SK-N-SH (cell line): ENCODE results near the gene TBX20. TPM values are rescaled to one million over a fixed set of nuclear protein-coding genes. Genes with fewer than 3 reads are reported as not detected.

Experiments used
- CTCF ChIA-PET: fragments of 300-600, 350-600 bp; formaldehyde crosslinking; extraction: SDS; loops from one replicate; lab custom pipeline; 2021; lab: Yijun Ruan, JAX
- POLR2A ChIA-PET: fragments of 350-600 bp; sonication (Branson Sonifier 250); formaldehyde crosslinking; extraction: SDS; loops from one replicate; lab custom pipeline; 2020; ENCODE audit warnings: antibody characterized with exemption, inconsistent platforms; lab: Yijun Ruan, JAX
- DNase-seq: peaks from one replicate; pipeline ENCODE4 v3.0.0; 2012
- H2AFZ ChIP-seq: fragments of 200-600 bp; sonication (generic); 2 replicates; pipeline ENCODE4 v1.8.1; 2016; ENCODE audit warnings: antibody characterized with exemption, mild to moderate bottlenecking, low read depth
- H3F3A ChIP-seq: fragments of 200-600 bp; sonication (generic); replicated peaks from 2 replicates; pipeline ENCODE3; 2016; ENCODE audit warnings: antibody characterized with exemption, mild to moderate bottlenecking; ENCODE audit not compliant: insufficient read depth
- H3K27ac ChIP-seq, 2 experiments: fragments of 200-500 bp in 1 of 2; fragments of 200-600 bp in 1 of 2; sonication (Bioruptor generic) in 1 of 2; sonication (generic), shearing (Covaris generic) in 1 of 2; 2 replicates each; pipeline versions ENCODE4 v1.5.1 to v1.6.1; 2014 to 2016; ENCODE audit warnings: low read depth in 2 of 2, inconsistent platforms in 1 of 2, low read length in 1 of 2, mild to moderate bottlenecking in 1 of 2, mixed read lengths in 1 of 2
- H3K27me3 ChIP-seq: fragments of 200-600 bp; sonication (generic), shearing (Covaris generic); 2 replicates; pipeline ENCODE4 v1.6.1; 2016; ENCODE audit warnings: mixed run types; ENCODE audit not compliant: insufficient read depth
- H3K36me3 ChIP-seq, 2 experiments: fragments of 200-500 bp in 1 of 2; fragments of 200-600 bp in 1 of 2; sonication (Bioruptor generic) in 1 of 2; sonication (generic) in 1 of 2; replicated peaks in 1 of 2; 2 replicates each; pipeline versions ENCODE3 to v1.5.1; 2014 to 2016; ENCODE audit warnings: low read length in 1 of 2, mild to moderate bottlenecking in 1 of 2; ENCODE audit not compliant: insufficient read depth in 2 of 2, control insufficient read depth in 1 of 2
- H3K4me1 ChIP-seq, 2 experiments: fragments of 200-500 bp in 1 of 2; fragments of 200-600 bp in 1 of 2; sonication (Bioruptor generic) in 1 of 2; sonication (generic), shearing (Covaris generic) in 1 of 2; 2 replicates each; pipeline versions ENCODE4 v1.5.1 to v1.6.1; 2014 to 2016; ENCODE audit warnings: low read depth in 1 of 2, low read length in 1 of 2, mixed run types in 1 of 2; ENCODE audit not compliant: insufficient read depth in 2 of 2, control insufficient read depth in 1 of 2
- H3K4me2 ChIP-seq: fragments of 200-600 bp; sonication (generic), shearing (Covaris generic); 2 replicates; pipeline ENCODE4 v1.6.1; 2017; ENCODE audit warnings: mixed run types
- H3K4me3 ChIP-seq, 2 experiments: fragments of 200-500 bp in 1 of 2; fragments of 200-600 bp in 1 of 2; sonication (Bioruptor generic) in 1 of 2; sonication (generic), shearing (Covaris generic) in 1 of 2; 2 replicates each; pipeline versions ENCODE4 v1.5.1 to v1.8.1; 2014 to 2016; ENCODE audit warnings: low read depth in 2 of 2, inconsistent platforms in 1 of 2, low read length in 1 of 2, mild to moderate bottlenecking in 1 of 2, mixed read lengths in 1 of 2, moderate library complexity in 1 of 2
- H3K79me2 ChIP-seq: fragments of 200-600 bp; sonication (generic); 2 replicates; pipeline ENCODE4 v1.8.1; 2017; ENCODE audit warnings: mild to moderate bottlenecking; ENCODE audit not compliant: insufficient read depth
- H3K9ac ChIP-seq: fragments of 200-600 bp; sonication (generic); 2 replicates; pipeline ENCODE4 v1.6.1; 2017; ENCODE audit warnings: mixed run types
- H3K9me2 ChIP-seq: fragments of 200-600 bp; sonication (generic); 2 replicates; pipeline ENCODE4 v1.6.1; 2017; ENCODE audit warnings: mixed run types
- H3K9me3 ChIP-seq: fragments of 200-600 bp; sonication (generic); 2 replicates; pipeline ENCODE4 v1.6.1; 2017; ENCODE audit warnings: mixed run types, mild to moderate bottlenecking, moderate library complexity
- H4K20me1 ChIP-seq: fragments of 200-600 bp; sonication (generic); 2 replicates; pipeline ENCODE4 v1.6.1; 2017; ENCODE audit warnings: mild to moderate bottlenecking, mixed run types; ENCODE audit not compliant: insufficient read depth
- EZH2phosphoT487 ChIP-seq: fragments of 200-600 bp; sonication (generic); IDR thresholded peaks from 2 replicates; pipeline ENCODE4 v1.6.1; 2017; ENCODE audit warnings: low read depth, mixed run types, mild to moderate bottlenecking, antibody characterized with exemption, moderate library complexity, borderline replicate concordance
- FOXM1 ChIP-seq: IDR thresholded peaks from 2 replicates; pipeline ENCODE4 v1.4.0; 2012; ENCODE audit warnings: low read depth, mild to moderate bottlenecking
- GATA2 ChIP-seq: sonication (generic); formaldehyde crosslinking; IDR thresholded peaks from 2 replicates; pipeline ENCODE4 v1.5.0; 2020; ENCODE audit warnings: mild to moderate bottlenecking, missing genetic modification reagents
- MAX ChIP-seq: IDR thresholded peaks from 2 replicates; pipeline ENCODE4 v1.4.0; 2012; ENCODE audit warnings: low read depth
- MEF2A ChIP-seq: IDR thresholded peaks from 2 replicates; pipeline ENCODE4 v1.4.0; 2012; ENCODE audit warnings: low read depth, borderline replicate concordance
- MXI1 ChIP-seq: IDR thresholded peaks from 2 replicates; pipeline ENCODE4 v1.6.1; 2012; ENCODE audit warnings: mild to moderate bottlenecking, low read depth, low read length, improper control_type of control experiment
- NFIC ChIP-seq: IDR thresholded peaks from 2 replicates; pipeline ENCODE4 v1.4.0; 2012; ENCODE audit warnings: borderline replicate concordance
- NRF1 ChIP-seq: IDR thresholded peaks from 2 replicates; pipeline ENCODE4 v1.6.1; 2012; ENCODE audit warnings: low read depth, mild to moderate bottlenecking, low read length
- PBX3 ChIP-seq: IDR thresholded peaks from 2 replicates; pipeline ENCODE4; 2012
- POLR2AphosphoS5 ChIP-seq: IDR thresholded peaks from 2 replicates; pipeline ENCODE4 v1.6.1; 2012; ENCODE audit warnings: low read depth, low read length
- RAD21 ChIP-seq: IDR thresholded peaks from 2 replicates; pipeline ENCODE4 v1.6.1; 2012; ENCODE audit warnings: mild to moderate bottlenecking, low read length
- REST ChIP-seq: IDR thresholded peaks from 2 replicates; pipeline ENCODE4 v1.6.1; 2012; ENCODE audit warnings: mild to moderate bottlenecking, low read depth, low read length, moderate library complexity
- TAF1 ChIP-seq: IDR thresholded peaks from 2 replicates; pipeline ENCODE4 v1.6.1; 2012; ENCODE audit warnings: low read depth, mild to moderate bottlenecking, low read length, moderate library complexity, borderline replicate concordance
- TCF12 ChIP-seq: IDR thresholded peaks from 2 replicates; pipeline ENCODE4 v1.4.0; 2012
- TEAD4 ChIP-seq: IDR thresholded peaks from 2 replicates; pipeline ENCODE4 v1.4.0; 2012; ENCODE audit warnings: mild to moderate bottlenecking, borderline replicate concordance; ENCODE audit not compliant: insufficient read depth
- USF2 ChIP-seq: fragments of 150-350 bp; IDR thresholded peaks from 2 replicates; pipeline ENCODE4 v1.6.1; 2017; ENCODE audit warnings: antibody characterized with exemption, low read length, low read depth, borderline replicate concordance
- YY1 ChIP-seq: IDR thresholded peaks from 2 replicates; pipeline ENCODE4 v1.4.0; 2012; ENCODE audit warnings: low read depth, mild to moderate bottlenecking
- ZBTB33 ChIP-seq: IDR thresholded peaks from 2 replicates; pipeline ENCODE4 v1.4.0; 2012; ENCODE audit warnings: low read depth, borderline replicate concordance
- WGBS: methylation state at CpG from one replicate; pipeline ENCODE4 v1.1.6; 2017; ENCODE audit warnings: low lambda C conversion rate; 5-methylcytosine and 5-hydroxymethylcytosine counted together
- polyA plus RNA-seq, 3 experiments: library from polyadenylated mRNA; depleted of rRNA; stranded (reverse); fragments of >200 nt; gene quantifications; 2 replicates each; pipeline ENCODE4 v1.2.3, GENCODE V29; 2012

TBX20 gene
- polyA plus RNA-seq, 1 of the 3 experiments (the other 2 are of a cell fraction): 1.0 TPM

GRCh38 chr7:35261476-35262285 is 7.8 kb upstream of the TBX20 start:
- no peaks in the 10 kb centered on the region for H3K36me3 ChIP-seq
- H3F3A ChIP-seq: no peaks in the 10 kb centered on the region
- peaks cover 0 to 7% of the 10 kb centered on the region in 2 experiments; a peak in 2 of 4 replicates for H3K4me1 ChIP-seq
- ChIA-PET CTCF (interaction anchor here (1.3 kb wide), 1 partner anchor 11 kb away, joined by 6 read pairs; no protein-coding TSS in a partner anchor), POLR2A (no interaction called here)
- 88% methylated on average over 36 of the region's 56 CpGs for WGBS
- no peak overlapping the region for H3K4me3 ChIP-seq
- H3K9me3 ChIP-seq: no peaks in the 10 kb centered on the region
- H3K4me2 ChIP-seq: no peak overlapping the region
- no peak overlapping the region for H2AFZ ChIP-seq
- no peaks in the 10 kb centered on the region for H3K79me2 ChIP-seq
- DNase-seq: no peak
- H4K20me1 ChIP-seq: no peaks in the 10 kb centered on the region
- H3K9ac ChIP-seq: no peak overlapping the region
- TF ChIP-seq REST (no peak), PBX3 (no peak), FOXM1 (no peak), EZH2phosphoT487 (no peak), POLR2AphosphoS5 (no peak), NFIC (no peak), TEAD4 (no peak), GATA2 (CRISPR knock-in tag) (no peak), TCF12 (no peak), MAX (no peak), NRF1 (no peak), MEF2A (no peak), YY1 (no peak), RAD21 (no peak), USF2 (no peak), MXI1 (no peak), TAF1 (no peak), ZBTB33 (no peak)
- TF ChIP-seq, all 33 proteins: peak for 0
- H3K27ac ChIP-seq: no peak overlapping the region
- H3K27me3 ChIP-seq: no peaks in the 10 kb centered on the region
- no peaks in the 10 kb centered on the region for H3K9me2 ChIP-seq
